Peyer's patch (tissue), 4 donors: ENCODE data around the gene CLTA.

Experiments used
- POLR2A ChIP-seq, 2 donors: fragments of 450-650 bp; IDR thresholded peaks; one replicate each; pipeline ENCODE4 v1.5.1; 2017; ENCODE audit warnings: antibody characterized with exemption in 2 of 2, mild to moderate bottlenecking in 2 of 2, moderate library complexity in 2 of 2
- TF ChIP-seq, protein P1 (sequence below), 6 experiments: fragments of 450-650 bp in 4 of 6; fragments of 200-600 bp in 2 of 6; sonication (generic) in 1 of 6; IDR thresholded peaks; one replicate each; pipeline ENCODE4 v1.5.1; 2017 to 2019; ENCODE audit warnings: antibody characterized with exemption in 6 of 6, mild to moderate bottlenecking in 3 of 6, moderate library complexity in 1 of 6

DNA sequence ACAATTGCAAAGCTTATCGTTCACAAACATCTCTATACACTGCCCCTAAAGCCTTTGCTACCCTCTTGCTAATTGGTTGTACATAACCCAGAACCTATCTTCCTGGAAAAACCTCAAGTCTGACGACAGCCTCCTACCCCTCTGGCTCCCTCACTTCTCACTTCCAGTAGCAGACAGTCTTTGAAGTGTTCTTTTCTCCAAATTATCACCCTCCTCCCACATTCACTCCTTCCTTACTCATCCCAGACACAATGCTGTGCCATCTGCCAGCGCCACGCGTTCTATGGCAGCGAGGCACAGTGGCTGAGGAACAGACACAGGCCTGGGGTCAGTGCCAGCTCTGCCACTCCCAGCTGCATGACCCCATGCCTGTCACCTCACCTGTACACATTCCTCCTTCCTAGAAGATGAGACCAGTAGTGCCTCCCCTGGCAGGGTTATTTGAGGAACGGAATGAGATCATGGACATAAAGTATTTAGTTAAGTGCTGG is 27.7 kb downstream of the CLTA start:
- TF ChIP-seq, protein P1, sequence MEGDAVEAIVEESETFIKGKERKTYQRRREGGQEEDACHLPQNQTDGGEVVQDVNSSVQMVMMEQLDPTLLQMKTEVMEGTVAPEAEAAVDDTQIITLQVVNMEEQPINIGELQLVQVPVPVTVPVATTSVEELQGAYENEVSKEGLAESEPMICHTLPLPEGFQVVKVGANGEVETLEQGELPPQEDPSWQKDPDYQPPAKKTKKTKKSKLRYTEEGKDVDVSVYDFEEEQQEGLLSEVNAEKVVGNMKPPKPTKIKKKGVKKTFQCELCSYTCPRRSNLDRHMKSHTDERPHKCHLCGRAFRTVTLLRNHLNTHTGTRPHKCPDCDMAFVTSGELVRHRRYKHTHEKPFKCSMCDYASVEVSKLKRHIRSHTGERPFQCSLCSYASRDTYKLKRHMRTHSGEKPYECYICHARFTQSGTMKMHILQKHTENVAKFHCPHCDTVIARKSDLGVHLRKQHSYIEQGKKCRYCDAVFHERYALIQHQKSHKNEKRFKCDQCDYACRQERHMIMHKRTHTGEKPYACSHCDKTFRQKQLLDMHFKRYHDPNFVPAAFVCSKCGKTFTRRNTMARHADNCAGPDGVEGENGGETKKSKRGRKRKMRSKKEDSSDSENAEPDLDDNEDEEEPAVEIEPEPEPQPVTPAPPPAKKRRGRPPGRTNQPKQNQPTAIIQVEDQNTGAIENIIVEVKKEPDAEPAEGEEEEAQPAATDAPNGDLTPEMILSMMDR (IDR thresholded peaks at IDR 0.05) = no peak
- no peak for TF ChIP-seq POLR2A (IDR thresholded peaks at IDR 0.05)
